Left colon (tissue), 2 donors: ENCODE data around the gene FAM53B. TPM values are rescaled to one million over a fixed set of nuclear protein-coding genes. Genes with fewer than 3 reads are reported as not detected.

ENCODE experiments used
- ATAC-seq: fragments of 200-7000 bp; cut with Tn5 transposase; one replicate; pipeline ENCODE4 v1.9.1; 2020; ENCODE audit warnings: mild to moderate bottlenecking, moderate library complexity
- DNase-seq, 2 donors: peaks; one replicate each; pipeline ENCODE4 v3.0.0-alpha.2; 2020
- intact Hi-C, 2 donors: fragments of 100-400 bp; cut with DNase I in 1 of 2; cut with micrococcal nuclease in 1 of 2; formaldehyde crosslinking; loops; one replicate each; pipeline versions ENCODE4 v1.11.2 to v1.14.0; 2022; cut with DNase I, micrococcal nuclease
- total RNA-seq, 2 donors: library from RNA; stranded (reverse); fragmentation: NEBNext Ultra II Directional; extraction: Animal tissue kit (Norgen Biotek cat#: 25700); gene quantifications; one replicate each; pipeline ENCODE4 v1.2.1, GENCODE V29; 2021
- donor health status: DM: no; HTN: no; CAD: no.
- donor health status: DM: yes; HTN: yes; CAD: no.

FAM53B gene
- total RNA-seq, 2 donors from 2014 or later = 31.6 to 48.0 TPM

DNA sequence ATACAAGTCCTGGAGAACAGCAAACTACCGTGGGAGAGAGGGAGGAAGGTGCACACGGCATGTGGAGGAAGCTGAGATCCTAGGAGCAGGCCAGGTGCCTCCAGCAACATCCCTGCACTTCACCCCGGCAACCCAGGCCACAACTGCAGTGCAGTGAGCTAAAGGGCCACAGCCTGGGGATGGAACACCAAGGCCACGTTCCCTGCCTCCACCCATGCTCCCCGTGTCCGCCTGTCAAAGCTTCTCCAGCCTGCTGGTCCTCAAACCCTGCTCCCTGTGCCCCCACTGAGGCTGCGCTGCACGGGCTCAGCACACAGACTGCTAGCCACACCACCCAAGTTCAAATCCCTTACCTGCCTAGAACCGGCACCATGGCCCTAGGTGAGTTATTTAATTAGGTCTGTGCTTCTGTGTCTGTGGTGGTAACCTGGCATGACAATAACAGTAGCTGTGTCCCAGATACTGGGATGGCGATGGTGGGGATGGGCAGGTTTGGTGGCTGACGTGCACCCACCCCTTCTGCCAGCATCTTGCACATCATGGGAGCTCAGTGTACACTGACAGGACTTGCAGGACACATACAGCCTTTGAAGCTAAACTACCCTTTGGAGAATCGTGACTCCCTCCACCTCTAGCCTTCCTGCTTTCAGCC is 85.5 kb downstream of the FAM53B start:
- DNase-seq (no peak), ATAC-seq (no peak)
- intact Hi-C loops = no loop called here

GRCh38 chr10:124657806-124658205 is 86.4 kb downstream of the FAM53B start:
- no peak for ATAC-seq
- no peak for DNase-seq
- intact Hi-C loops = no loop called here

DNA sequence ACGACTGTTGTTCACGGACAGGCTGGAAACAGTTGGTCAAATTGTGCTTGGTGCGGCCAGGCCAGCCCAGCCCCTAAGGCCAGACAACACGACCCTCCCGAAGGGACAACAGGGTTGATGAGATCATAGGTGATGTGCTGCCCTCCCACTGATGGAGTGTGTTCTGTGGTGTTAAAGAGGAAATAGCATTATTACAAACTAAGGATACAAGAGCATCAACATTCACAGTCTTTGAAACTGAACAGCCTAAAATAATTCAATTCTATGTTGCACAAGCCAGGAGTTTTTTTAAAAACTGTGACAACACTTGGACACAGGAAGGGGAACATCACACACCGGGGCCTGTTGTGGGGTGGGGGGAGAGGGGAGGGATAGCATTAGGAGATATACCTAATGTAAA is 87.6 kb downstream of the FAM53B start:
- no peak for DNase-seq
- intact Hi-C loops = no loop called here
- no peak for ATAC-seq

DNA sequence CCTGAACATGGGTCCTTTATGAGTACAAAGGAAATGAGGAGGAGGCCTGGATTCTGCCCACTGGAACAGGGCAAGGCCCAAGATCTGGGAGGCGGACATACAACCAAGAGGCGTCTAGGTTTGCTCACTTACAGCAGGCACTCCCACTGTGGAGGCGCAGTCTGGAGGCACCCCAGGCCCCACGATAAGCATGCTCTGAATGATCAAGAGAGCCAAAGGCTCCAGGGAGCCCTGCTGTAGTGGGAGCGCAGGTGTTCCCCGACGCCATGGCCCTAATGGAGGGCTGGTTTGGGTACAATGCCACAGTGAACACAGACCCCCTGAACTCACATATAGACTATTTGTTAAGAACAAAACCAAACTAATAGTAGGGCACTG is 88.1 kb downstream of the FAM53B start:
- no peak for DNase-seq
- no peak for ATAC-seq
- intact Hi-C loops = no loop called here

DNA sequence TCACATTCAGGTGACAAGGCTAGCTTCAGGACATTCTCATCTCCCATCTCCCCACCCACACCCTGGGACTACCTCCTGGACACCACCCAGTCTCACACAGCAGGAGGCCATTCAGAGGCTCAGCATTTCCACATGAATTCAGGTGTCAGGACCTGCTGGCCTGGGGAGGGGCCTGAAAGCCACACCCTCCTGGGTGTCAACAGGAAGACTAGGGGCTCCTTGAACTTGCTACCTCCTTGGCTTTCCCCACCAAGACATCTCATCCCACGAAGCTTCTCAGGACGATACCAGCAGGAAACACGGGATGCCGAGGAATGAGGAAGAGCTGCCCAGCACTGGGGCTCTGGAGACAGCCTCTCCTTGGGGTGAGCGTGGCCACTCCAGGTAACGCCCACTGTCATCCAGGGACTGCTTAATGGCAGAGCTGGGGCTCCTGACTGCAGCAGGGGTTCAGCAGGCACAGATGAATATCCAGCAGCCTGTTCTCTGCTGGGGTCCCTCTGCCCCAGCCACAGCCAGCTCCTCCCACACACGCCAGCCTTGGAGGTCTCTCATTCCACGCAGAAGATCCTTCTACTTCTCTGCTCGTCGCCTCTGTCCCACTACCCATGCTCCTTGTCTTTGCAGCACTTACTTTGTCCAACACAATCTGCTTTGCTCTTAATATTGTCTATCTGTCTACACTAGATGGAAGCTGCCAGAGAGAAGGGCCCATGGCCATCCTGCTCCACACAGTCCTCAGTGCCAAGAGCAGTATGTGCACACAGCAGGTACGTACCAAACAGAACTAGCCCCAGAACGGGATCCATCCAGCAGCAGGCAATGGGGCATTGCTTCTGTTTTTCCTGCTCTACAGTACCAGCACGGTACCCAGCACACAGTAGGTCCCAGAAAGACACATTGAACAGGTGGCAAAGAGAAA is 88.7 kb downstream of the FAM53B start:
- no peak for DNase-seq
- intact Hi-C loops = no loop called here
- no peak for ATAC-seq

- intact Hi-C loops = no loop called here
- no peak for ATAC-seq
Measured at GRCh38 chr10:124654686-124655085, 89.5 kb downstream of the FAM53B start.

GRCh38 chr10:124653811-124654651 is 90.1 kb downstream of the FAM53B start:
- no peak for ATAC-seq

More at GRCh38 chr10:124654686-124655085, 89.5 kb downstream of the FAM53B start:
- DNase-seq = no peak

DNA sequence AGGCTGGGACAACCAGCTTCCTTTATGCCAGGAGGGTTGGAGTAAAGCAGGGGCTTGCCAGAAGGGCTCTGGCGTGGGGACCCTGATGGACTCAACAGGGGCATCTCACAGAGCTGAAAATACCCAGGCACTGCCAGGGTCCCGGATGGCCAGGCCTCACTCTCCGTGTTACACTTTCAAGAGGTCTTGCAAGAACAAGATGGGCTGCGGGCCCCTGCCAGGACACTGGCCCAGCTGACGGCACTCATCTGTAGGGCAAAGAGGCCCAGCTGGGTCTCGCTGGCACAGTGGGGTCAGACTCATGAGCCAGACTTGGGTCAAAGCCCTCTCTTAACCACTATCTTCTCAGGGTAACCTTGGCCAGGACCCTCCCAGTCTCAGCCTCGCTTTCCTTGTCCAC is 90.9 kb downstream of the FAM53B start:
- DNase-seq = no peak

More at GRCh38 chr10:124653811-124654651, 90.1 kb downstream of the FAM53B start:
- no peak for DNase-seq
- intact Hi-C loops = no loop called here

GRCh38 chr10:124652701-124653100 is 91.5 kb downstream of the FAM53B start:
- ATAC-seq = no peak

More for the DNA sequence above, 90.9 kb downstream of the FAM53B start:
- intact Hi-C loops = no loop called here
- no peak for ATAC-seq

DNA sequence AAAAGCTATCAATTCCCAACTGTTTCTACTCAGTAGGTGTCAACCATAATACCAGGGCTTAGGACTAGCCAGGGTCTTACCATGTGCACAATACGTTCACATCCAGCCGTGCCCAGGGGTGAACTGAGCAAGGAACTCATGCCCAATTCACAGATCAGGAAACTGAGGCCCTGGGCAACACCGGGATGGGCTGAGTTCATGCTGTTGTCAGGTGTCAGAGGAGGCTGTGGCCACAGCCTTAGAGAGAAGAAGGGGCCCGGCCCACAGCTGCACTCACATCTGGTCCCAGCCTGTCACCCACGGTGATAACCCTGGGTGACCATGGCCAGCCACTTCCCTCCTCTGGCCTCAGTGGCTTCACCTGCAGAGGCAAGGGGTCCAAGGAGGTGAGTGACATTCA is 92.0 kb downstream of the FAM53B start:
- ATAC-seq (no peak), DNase-seq (no peak)
- intact Hi-C loops = no loop called here

More at GRCh38 chr10:124652701-124653100, 91.5 kb downstream of the FAM53B start:
- no peak for DNase-seq
- intact Hi-C loops = no loop called here

GRCh38 chr10:124651402-124651891 is 92.7 kb downstream of the FAM53B start:
- no peak for DNase-seq
- intact Hi-C loops = no loop called here
- ATAC-seq = no peak

- ATAC-seq = no peak
- intact Hi-C loops = no loop called here
Measured at GRCh38 chr10:124650820-124651401, 93.3 kb downstream of the FAM53B start.

GRCh38 chr10:124650263-124650662 is 93.9 kb downstream of the FAM53B start:
- DNase-seq (no peak), ATAC-seq (no peak)
- intact Hi-C loops = no loop called here

More at GRCh38 chr10:124650820-124651401, 93.3 kb downstream of the FAM53B start:
- no peak for DNase-seq

DNA sequence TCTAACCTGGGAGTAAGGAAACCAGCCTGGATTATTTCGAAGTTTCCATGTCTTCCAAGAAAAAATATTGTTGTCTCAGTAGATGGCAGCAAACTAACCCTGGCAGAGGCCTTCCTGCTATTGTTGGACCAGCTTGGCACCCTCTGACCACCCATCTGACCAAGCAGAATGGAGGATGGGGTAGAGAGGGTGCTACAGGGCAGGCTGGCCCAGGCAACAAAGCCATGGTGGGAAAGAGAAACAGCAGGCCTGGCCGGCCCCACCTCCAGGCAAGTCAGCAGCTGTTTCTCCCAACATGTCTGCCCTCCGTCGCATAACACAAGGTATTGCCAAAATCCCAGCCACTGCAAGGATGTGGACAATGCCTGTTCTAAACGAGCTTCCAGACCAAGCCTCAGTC is 95.0 kb downstream of the FAM53B start:
- ATAC-seq (no peak), DNase-seq (no peak)
- intact Hi-C loops = no loop called here

- intact Hi-C loops = no loop called here
- DNase-seq = peak; percentile 64 to 76
- ATAC-seq = peak; percentile 24
Measured at GRCh38 chr10:124648738-124649137, 95.4 kb downstream of the FAM53B start.

- intact Hi-C loops = no loop called here
- no peak for ATAC-seq
- DNase-seq = no peak
Measured at GRCh38 chr10:124648131-124648475, 96.1 kb downstream of the FAM53B start.

DNA sequence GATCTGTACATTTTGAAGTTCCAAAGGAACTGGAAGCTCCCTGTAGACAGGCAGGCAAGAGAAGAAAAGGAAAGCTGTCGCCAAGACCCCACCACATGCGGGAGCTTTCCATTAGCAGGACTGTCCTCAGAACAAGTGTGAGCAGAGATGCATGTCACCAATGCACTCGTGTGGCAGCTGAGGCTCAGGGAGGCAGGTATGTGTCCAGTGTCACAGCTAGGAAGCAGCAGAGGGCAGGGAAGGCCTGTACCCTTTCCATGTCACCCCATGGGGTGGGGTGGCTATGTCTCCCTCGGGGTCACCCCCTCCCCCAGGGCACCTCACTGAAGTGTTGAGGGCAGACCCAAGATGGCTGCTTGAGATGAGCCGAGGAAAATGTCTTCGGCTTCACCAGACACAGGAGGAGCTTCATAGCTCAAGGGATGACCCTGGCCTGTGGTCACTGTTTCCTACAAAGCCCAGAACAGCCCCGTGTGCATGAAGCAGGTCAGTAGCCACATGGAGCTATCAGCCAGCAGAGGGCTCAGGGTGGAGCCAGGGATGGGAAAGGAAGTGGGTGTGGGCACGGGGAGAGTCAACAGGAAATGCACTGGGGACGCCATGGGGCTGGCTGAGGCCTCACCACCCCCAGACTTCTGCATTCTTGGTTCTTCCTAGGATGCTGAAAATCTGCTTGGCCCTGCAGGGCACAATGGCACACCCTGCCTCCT is 96.6 kb downstream of the FAM53B start:
- ATAC-seq = peak; percentile 86
- intact Hi-C loops = no loop called here
- peak; percentile 78 for DNase-seq
